ENCODE results near the gene GAK. TPM values are rescaled to one million over a fixed set of nuclear protein-coding genes. Genes with fewer than 3 reads are reported as not detected.

GAK gene
- total RNA-seq, 6 experiments from 2014 or later, result 65.8 to 72.9 (median 69.1) TPM

DNA sequence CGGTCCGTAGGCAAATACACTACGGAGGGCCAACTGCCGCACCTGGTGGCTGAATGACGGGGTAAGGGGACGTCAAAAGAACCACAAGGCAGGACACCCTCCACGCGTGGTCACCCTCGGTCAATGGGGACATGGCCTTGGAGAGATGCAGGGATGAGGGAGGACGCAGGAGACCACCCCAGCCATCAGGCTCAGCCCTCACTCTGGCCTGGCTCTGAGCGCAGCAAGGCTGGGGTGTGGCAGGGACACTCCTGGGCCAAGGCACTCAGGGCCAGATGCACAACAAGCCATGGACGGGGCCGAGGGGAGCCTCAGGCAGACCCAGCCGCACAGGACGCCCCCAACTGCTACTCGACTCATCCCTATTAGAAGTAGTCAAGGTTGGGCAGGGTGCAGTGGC is 36.5 kb downstream of the GAK start:
- no peaks in the 10 kb centered on the region for H3K9me3 Mint-ChIP-seq
- no peak overlapping the region for H3K27ac Mint-ChIP-seq
- H3K27me3 Mint-ChIP-seq (ENCODE audit: insufficient read depth), result no peaks in the 10 kb centered on the region; the same call in 1 of the 2 replicates
- H3K4me3 Mint-ChIP-seq, result no peak overlapping the region
- no peaks in the 10 kb centered on the region for H3K4me1 Mint-ChIP-seq (ENCODE audit: low read depth)
- no peaks in the 10 kb centered on the region; the same call in 1 of the 2 replicates for H3K36me3 Mint-ChIP-seq (ENCODE audit: low read depth)
- no peak for DNase-seq
- TF ChIP-seq, protein P1, sequence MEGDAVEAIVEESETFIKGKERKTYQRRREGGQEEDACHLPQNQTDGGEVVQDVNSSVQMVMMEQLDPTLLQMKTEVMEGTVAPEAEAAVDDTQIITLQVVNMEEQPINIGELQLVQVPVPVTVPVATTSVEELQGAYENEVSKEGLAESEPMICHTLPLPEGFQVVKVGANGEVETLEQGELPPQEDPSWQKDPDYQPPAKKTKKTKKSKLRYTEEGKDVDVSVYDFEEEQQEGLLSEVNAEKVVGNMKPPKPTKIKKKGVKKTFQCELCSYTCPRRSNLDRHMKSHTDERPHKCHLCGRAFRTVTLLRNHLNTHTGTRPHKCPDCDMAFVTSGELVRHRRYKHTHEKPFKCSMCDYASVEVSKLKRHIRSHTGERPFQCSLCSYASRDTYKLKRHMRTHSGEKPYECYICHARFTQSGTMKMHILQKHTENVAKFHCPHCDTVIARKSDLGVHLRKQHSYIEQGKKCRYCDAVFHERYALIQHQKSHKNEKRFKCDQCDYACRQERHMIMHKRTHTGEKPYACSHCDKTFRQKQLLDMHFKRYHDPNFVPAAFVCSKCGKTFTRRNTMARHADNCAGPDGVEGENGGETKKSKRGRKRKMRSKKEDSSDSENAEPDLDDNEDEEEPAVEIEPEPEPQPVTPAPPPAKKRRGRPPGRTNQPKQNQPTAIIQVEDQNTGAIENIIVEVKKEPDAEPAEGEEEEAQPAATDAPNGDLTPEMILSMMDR (IDR thresholded peaks at IDR 0.05), result no peak

- Mint-ChIP-seq H3K36me3 (ENCODE audit: low read depth) (no peaks in the 10 kb centered on the region; the same call in 1 of the 2 replicates), H3K27me3 (ENCODE audit: insufficient read depth) (no peaks in the 10 kb centered on the region; the same call in 1 of the 2 replicates), H3K9me3 (no peaks in the 10 kb centered on the region), H3K4me3 (no peak overlapping the region), H3K27ac (no peak overlapping the region), H3K4me1 (ENCODE audit: low read depth) (no peaks in the 10 kb centered on the region)
- DNase-seq, result no peak
- TF ChIP-seq, protein P1 (IDR thresholded peaks at IDR 0.05), result no peak
These were observed 38.0 kb downstream of the GAK start for GRCh38 chr4:893995-894705.

GRCh38 chr4:893276-893994 is 38.7 kb downstream of the GAK start:
- TF ChIP-seq, protein P1 (IDR thresholded peaks at IDR 0.05), result no peak
- H3K27me3 Mint-ChIP-seq (ENCODE audit: insufficient read depth), result no peaks in the 10 kb centered on the region; the same call in 1 of the 2 replicates
- no peak overlapping the region for H3K27ac Mint-ChIP-seq
- no peaks in the 10 kb centered on the region for H3K9me3 Mint-ChIP-seq
- H3K36me3 Mint-ChIP-seq (ENCODE audit: low read depth), result no peaks in the 10 kb centered on the region
- no peak for DNase-seq
- no peak overlapping the region for H3K4me3 Mint-ChIP-seq
- H3K4me1 Mint-ChIP-seq (ENCODE audit: low read depth), result no peaks in the 10 kb centered on the region

DNA sequence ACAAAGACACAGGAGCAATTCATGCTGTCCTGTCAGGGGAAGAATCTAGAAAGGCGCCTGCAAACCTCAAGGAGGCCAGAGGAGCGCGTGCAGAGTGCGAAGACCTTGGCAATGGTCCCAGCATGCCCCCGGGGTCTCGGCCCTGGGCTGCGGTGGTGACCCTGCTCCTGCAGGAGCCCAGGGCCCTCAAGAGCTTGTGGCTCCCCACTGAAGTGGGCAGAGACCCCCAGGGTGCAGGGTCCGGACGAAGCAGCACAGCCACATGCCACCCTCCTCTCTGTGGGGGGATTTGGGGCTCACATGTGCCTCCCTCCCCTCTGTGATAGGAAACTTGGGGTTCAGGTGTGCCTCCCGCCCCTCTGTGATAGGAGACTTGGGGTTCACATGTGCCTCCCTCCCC is 39.3 kb downstream of the GAK start:
- Mint-ChIP-seq H3K27me3 (ENCODE audit: insufficient read depth) (no peaks in the 10 kb centered on the region; the same call in 1 of the 2 replicates), H3K27ac (no peak overlapping the region), H3K9me3 (no peaks in the 10 kb centered on the region), H3K36me3 (ENCODE audit: low read depth) (peaks cover 3% of the 10 kb centered on the region), H3K4me3 (no peak overlapping the region), H3K4me1 (ENCODE audit: low read depth) (no peaks in the 10 kb centered on the region)
- TF ChIP-seq, protein P1 (IDR thresholded peaks at IDR 0.05), result no peak
- no peak for DNase-seq

- Mint-ChIP-seq H3K36me3 (ENCODE audit: low read depth) (peaks cover 13% of the 10 kb centered on the region), H3K27ac (no peak overlapping the region), H3K4me1 (ENCODE audit: low read depth) (no peaks in the 10 kb centered on the region), H3K4me3 (no peak overlapping the region), H3K27me3 (ENCODE audit: insufficient read depth) (no peaks in the 10 kb centered on the region; the same call in 1 of the 2 replicates), H3K9me3 (no peaks in the 10 kb centered on the region)
- DNase-seq, result no peak
- TF ChIP-seq, protein P1 (IDR thresholded peaks at IDR 0.05), result peak; percentile 59; the same call in 1 of the 2 replicates
These were observed 40.4 kb downstream of the GAK start for GRCh38 chr4:891747-892146.
